Testis (tissue), 3 donors: ENCODE measurements around the gene TBC1D22A. TPM values are rescaled to one million over a fixed set of nuclear protein-coding genes. Genes with fewer than 3 reads are reported as not detected.
A peak's percentile ranks its signal among the peaks of the same experiment; 100 is the strongest.

Experiments
- DNase-seq: peaks from one replicate; pipeline ENCODE4 v3.0.0-alpha.2; 2019
- H3K27ac ChIP-seq, 2 donors: fragments of 200-600 bp; sonication (generic); one replicate each; pipeline ENCODE4 v1.5.1; 2019
- H3K27me3 ChIP-seq: fragments of 200-600 bp; sonication (generic); one replicate; pipeline ENCODE4 v1.5.1; 2019
- H3K36me3 ChIP-seq: fragments of 200-600 bp; sonication (generic); one replicate; pipeline ENCODE4 v1.5.1; 2017; ENCODE audit warnings: low read depth; ENCODE audit errors: missing control alignments
- H3K4me1 ChIP-seq: fragments of 200-600 bp; sonication (generic); one replicate; pipeline ENCODE4 v1.5.1; 2019
- H3K4me3 ChIP-seq, 2 donors: fragments of 200-600 bp; sonication (generic); one replicate each; pipeline ENCODE4 v1.5.1; 2017 to 2019
- H3K9me3 ChIP-seq: fragments of 200-600 bp; sonication (generic); one replicate; pipeline ENCODE4 v1.5.1; 2017
- POLR2A ChIP-seq: fragments of 450-650 bp; IDR thresholded peaks from one replicate; pipeline ENCODE4 v1.6.1; 2017; ENCODE audit warnings: antibody characterized with exemption, mild to moderate bottlenecking, moderate library complexity
- WGBS, 2 donors: methylation state at CpG; one replicate each; pipeline ENCODE4 v1.1.5; 2018; 5-methylcytosine and 5-hydroxymethylcytosine counted together
- intact Hi-C: fragments of 100-400 bp; cut with DNase I; formaldehyde crosslinking; loops from one replicate; pipeline ENCODE4 v1.15.1; 2023; ENCODE audit warnings: low total_unique reads
- polyA plus RNA-seq: library from polyadenylated mRNA; stranded (reverse); fragments of 350-450 nt; fragmentation: Illumina TruSeq; extraction: RNeasy Lipid Tissue Mini Kit (QIAGEN cat#74804); gene quantifications from one replicate; pipeline ENCODE4 v1.2.3, GENCODE V29; 2014; ENCODE audit warnings: low read depth, low replicate concordance; ENCODE audit not compliant: insufficient read depth
- total RNA-seq, 2 donors: library from RNA; depleted of rRNA; stranded (reverse); fragments of >200 nt; gene quantifications; one replicate each; pipeline ENCODE4 v1.2.3, GENCODE V29; 2016
- TF ChIP-seq, protein P1 (sequence below), 3 experiments: fragments of 450-650 bp in 2 of 3; fragments of 200-600 bp in 1 of 3; sonication (generic) in 1 of 3; IDR thresholded peaks; one replicate each; pipeline ENCODE4 v1.5.1; 2016 to 2019; ENCODE audit warnings: antibody characterized with exemption in 3 of 3, mild to moderate bottlenecking in 2 of 3, moderate library complexity in 1 of 3

Gene TBC1D22A
- total and polyA plus RNA-seq, 3 donors from 2014 or later, result 16.6 to 32.8 (median 28.5) TPM

DNA sequence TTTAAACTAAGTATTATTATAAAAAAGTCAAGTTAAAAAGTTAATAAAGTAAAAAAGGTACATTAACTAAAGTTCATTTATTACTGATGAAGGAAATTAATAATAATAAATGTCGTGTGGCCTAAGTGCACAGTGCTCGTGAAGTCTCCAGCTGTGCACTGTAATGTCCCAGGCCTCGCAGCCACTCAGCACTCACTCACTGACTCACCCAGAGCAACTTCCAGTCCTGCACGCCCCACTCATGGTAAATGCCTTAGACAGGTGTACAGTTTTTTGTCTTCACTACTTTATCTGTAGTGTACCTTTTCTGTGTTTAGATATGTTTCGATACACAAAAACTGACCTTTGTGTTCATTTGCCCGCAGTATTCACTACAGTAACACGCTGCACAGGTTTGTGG, 175.5 kb downstream of the TBC1D22A start:
- Histone ChIP-seq H3K4me1 (no peaks in the 10 kb centered on the region), H3K4me3 (no peak overlapping the region), H3K27ac (no peak overlapping the region), H3K36me3 (no peaks in the 10 kb centered on the region), H3K27me3 (no peaks in the 10 kb centered on the region), H3K9me3 (no peaks in the 10 kb centered on the region)
- intact Hi-C loops, result no loop called here
- TF ChIP-seq, protein P1, sequence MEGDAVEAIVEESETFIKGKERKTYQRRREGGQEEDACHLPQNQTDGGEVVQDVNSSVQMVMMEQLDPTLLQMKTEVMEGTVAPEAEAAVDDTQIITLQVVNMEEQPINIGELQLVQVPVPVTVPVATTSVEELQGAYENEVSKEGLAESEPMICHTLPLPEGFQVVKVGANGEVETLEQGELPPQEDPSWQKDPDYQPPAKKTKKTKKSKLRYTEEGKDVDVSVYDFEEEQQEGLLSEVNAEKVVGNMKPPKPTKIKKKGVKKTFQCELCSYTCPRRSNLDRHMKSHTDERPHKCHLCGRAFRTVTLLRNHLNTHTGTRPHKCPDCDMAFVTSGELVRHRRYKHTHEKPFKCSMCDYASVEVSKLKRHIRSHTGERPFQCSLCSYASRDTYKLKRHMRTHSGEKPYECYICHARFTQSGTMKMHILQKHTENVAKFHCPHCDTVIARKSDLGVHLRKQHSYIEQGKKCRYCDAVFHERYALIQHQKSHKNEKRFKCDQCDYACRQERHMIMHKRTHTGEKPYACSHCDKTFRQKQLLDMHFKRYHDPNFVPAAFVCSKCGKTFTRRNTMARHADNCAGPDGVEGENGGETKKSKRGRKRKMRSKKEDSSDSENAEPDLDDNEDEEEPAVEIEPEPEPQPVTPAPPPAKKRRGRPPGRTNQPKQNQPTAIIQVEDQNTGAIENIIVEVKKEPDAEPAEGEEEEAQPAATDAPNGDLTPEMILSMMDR (IDR thresholded peaks at IDR 0.05), result no peak
- TF ChIP-seq POLR2A, result no peak
- no peak for DNase-seq
- 94 to 95% methylated on average over 7 of the region's 7 CpGs for WGBS, 2 donors

DNA sequence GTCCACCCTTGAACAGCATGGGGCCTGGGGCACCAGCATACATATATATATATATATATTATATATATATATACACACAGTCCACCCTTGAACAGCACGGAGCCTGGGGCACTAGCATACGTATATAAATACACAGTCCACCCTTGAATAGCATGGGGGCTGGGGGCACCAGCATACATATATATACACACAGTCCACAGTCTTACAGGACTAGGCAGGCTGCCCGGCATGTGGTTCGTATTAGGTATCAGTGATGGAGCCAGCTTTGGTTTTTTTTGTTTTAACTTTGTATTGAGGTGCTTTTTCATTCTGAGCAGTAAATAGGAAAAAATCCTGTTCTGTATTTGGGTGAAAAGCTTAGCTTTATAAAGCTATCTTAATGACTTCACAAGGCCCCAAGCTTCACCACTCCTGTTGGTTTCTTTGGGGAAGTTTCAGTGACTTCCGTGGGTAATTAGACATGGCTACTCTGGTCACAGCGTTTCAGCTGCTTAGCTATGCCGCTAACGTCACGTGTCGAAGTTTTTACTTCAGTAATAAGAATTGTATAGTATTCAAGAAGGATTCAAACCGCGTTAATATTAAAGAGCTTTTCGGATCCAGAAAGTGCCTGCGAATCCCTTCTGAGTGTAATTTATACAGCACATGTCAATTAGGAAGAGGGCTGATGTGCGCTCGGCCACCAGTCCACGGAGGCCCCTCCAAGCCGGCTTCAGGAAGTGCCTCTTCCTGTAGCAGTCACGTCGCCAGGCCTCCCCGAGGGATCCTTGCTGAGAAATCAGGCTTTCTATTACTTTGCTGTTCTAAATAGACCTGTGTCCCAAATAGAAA, 179.7 kb downstream of the TBC1D22A start:
- H3K4me1 ChIP-seq, result no peaks in the 10 kb centered on the region
- H3K4me3 ChIP-seq, result peak overlapping the region in 1 of 2 donors; percentile 1
- H3K27me3 ChIP-seq, result no peaks in the 10 kb centered on the region
- H3K9me3 ChIP-seq, result no peaks in the 10 kb centered on the region
- WGBS, 2 donors, result 70 to 71% methylated on average over 21 of the region's 21 CpGs
- intact Hi-C loops, result no loop called here
- peak overlapping the region; percentile 16 to 69 for H3K27ac ChIP-seq
- TF ChIP-seq POLR2A, result no peak
- TF ChIP-seq, protein P1 (IDR thresholded peaks at IDR 0.05), result no peak
- no peak for DNase-seq
- no peaks in the 10 kb centered on the region for H3K36me3 ChIP-seq

DNA sequence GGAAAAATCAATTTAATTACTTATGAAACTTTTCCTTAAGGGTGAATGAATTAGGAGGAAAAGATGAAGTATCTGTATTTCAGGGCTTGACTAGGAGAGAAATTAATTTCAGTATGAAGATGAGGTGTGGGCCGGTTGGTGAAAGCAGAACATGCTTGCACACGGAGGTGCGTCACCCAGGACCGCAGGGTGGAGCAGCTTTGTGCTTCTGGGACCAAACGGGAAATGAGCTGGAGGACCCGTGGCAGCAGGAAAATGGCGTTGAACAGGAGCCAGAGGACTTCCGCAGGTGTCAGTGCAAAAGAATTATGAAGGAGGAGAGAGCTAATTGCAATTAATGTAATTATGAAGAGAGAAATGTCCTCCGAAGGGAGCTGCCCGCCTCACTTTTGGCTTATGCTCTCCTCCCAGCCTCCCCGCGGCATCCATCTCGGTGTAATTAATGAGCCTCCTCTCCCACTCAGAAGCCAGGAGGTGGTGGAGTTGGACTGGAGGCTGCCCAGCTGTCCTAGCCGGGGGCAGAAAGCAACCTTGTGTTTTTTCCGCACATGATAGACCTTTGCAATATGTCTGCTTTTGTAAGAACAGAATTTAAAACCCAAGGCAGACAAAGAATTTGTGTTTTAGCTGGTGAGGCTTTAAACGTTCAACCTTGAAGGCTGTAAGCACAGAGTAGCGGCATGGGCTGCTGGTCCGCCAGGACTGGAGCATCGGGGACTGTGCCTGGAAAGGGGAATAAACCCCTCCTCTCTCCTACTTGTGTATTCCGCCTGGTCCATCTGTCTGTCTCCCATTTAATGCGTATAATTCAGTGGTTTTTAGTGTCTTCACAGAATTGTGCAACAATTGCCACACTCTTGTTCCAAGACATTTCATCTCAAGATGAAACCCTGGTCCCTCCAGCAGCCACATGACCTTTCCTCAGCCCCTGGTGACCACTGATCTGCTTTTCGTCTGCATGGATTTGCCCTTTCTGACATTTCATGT, 180.6 kb downstream of the TBC1D22A start:
- TF ChIP-seq POLR2A, result no peak
- TF ChIP-seq, protein P1 (IDR thresholded peaks at IDR 0.05), result no peak
- Histone ChIP-seq H3K4me1 (no peaks in the 10 kb centered on the region), H3K36me3 (no peaks in the 10 kb centered on the region), H3K4me3 (peak overlapping the region in 1 of 2 donors; percentile 1), H3K9me3 (no peaks in the 10 kb centered on the region), H3K27ac (peak overlapping the region; percentile 16 to 69), H3K27me3 (no peaks in the 10 kb centered on the region)
- 50 to 60% methylated on average over 22 of the region's 22 CpGs for WGBS, 2 donors
- peak; percentile 35 for DNase-seq
- intact Hi-C loops, result no loop called here

DNA sequence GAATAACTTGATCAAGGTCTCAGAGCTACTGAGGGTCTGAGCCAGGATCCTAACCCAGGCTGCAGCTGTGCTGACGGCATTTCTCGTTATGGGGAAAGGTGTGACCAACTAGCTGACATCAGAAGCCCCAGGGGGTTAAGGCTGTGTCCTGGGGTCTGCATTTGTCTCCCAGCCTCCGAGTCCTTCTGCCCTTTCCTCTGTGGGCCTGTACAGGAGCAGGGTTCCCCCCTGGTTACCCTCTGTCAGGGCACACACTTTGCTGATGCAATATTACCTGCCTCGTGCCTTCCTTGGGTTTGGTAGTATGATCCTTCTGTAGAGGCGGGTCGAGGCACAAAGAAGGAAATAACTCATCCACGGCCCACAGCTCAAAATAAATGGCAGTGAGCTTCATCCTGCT, 183.0 kb downstream of the TBC1D22A start:
- Histone ChIP-seq H3K36me3 (no peaks in the 10 kb centered on the region), H3K27me3 (no peaks in the 10 kb centered on the region), H3K4me1 (no peaks in the 10 kb centered on the region), H3K27ac (no peak overlapping the region), H3K4me3 (no peak overlapping the region), H3K9me3 (no peaks in the 10 kb centered on the region)
- intact Hi-C loops, result no loop called here
- WGBS, 2 donors, result 94 to 96% methylated on average over 7 of the region's 7 CpGs
- DNase-seq, result no peak
- TF ChIP-seq, protein P1 (IDR thresholded peaks at IDR 0.05), result no peak
- TF ChIP-seq POLR2A, result no peak
